Type B pancreatic cell (in vitro differentiated cells): ENCODE measurements around the gene PYGB. TPM values are rescaled to one million over a fixed set of nuclear protein-coding genes. Genes with fewer than 3 reads are reported as not detected.

Source experiments
- DNase-seq: peaks from one replicate; pipeline ENCODE4 v3.0.0; 2021; ENCODE audit warnings: mixed read lengths; ENCODE audit not compliant: unreplicated experiment; ENCODE audit errors: extremely low spot score
- H3K27ac Mint-ChIP-seq: 2 replicates; pipeline ENCODE4 v1.8.0; 2021; ENCODE audit warnings: mild to moderate bottlenecking, mixed read lengths
- H3K27me3 Mint-ChIP-seq: 2 replicates; pipeline ENCODE4 v1.8.0; 2021; ENCODE audit warnings: mixed read lengths
- H3K36me3 Mint-ChIP-seq: 2 replicates; pipeline ENCODE4 v1.8.0; 2021; ENCODE audit warnings: mixed read lengths
- H3K4me1 Mint-ChIP-seq: one replicate; pipeline ENCODE4 v1.8.0; 2021; ENCODE audit warnings: mixed read lengths; ENCODE audit not compliant: unreplicated experiment
- H3K4me3 Mint-ChIP-seq: 2 replicates; pipeline ENCODE4 v1.8.0; 2021; ENCODE audit warnings: mild to moderate bottlenecking, mixed read lengths
- H3K9me3 Mint-ChIP-seq: 2 replicates; pipeline ENCODE4 v1.8.0; 2021; ENCODE audit warnings: mixed read lengths
- long read RNA-seq: library from polyadenylated mRNA; unstranded; transcript quantifications from one replicate; pipeline ENCODE4 v2.0.0, GENCODE V29; 2020
- total RNA-seq: library from RNA; stranded (reverse); gene quantifications from 2 replicates; pipeline ENCODE4 v1.2.1, GENCODE V29; 2021; ENCODE audit warnings: low replicate concordance
- TF ChIP-seq, protein P1 (sequence below): fragments of 200-600 bp; sonication (generic); conservative IDR thresholded peaks from 2 replicates; pipeline ENCODE4 v1.5.0; 2021; ENCODE audit warnings: antibody characterized with exemption, mild to moderate bottlenecking

The PYGB gene
- total RNA-seq, result 39.3 and 52.2 TPM in 2 replicates
- long read RNA-seq, full-length matches to known transcripts, result 16 of 26 reads
- long read RNA-seq, partial matches to known transcripts, result 4 of 26 reads
- long read RNA-seq, other reads (novel, unspliced or antisense), result 6 of 26 reads

DNA sequence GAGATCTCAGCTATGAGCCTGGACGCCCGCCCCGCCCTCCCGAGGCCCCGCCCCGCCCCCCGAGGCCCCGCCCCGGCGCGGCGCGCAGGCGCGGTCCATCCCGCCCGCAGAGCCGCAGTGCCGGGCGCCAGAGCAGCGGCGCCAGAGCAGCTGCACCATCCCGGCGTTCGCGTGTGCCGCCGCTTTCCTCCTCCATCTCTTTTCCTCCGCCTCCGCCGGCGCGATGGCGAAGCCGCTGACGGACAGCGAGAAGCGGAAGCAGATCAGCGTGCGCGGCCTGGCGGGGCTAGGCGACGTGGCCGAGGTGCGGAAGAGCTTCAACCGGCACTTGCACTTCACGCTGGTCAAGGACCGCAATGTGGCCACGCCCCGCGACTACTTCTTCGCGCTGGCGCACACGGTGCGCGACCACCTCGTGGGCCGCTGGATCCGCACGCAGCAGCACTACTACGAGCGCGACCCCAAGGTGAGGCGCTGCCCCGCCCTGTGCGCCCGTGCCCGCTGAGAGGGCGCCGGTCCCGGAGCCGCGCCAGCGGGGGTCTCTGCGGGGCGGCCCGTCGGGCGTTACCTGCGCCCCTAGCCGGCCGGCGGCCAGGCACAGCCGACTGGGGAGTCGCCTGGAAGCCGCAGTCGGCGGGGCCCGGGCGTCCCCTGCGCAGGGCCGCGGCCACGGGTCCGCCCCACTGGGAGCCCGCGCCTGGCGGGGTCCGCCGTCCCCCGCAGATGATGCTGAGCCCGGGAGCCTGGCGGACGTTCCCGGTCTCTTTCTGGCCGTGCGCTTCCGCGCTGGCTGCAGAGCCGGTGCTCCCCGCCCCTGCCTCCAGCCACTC is at the start of gene PYGB:
TSS of gene PYGB (plus strand) at position 130 of the 830 bp plus-strand sequence. CDS start at position 224, 94 bp downstream.
- no peaks in the 10 kb centered on the region for H3K9me3 Mint-ChIP-seq
- DNase-seq, result peak; percentile 85
- H3K27me3 Mint-ChIP-seq, result peaks cover 12% of the 10 kb centered on the region
- no peaks in the 10 kb centered on the region for H3K36me3 Mint-ChIP-seq
- TF ChIP-seq, protein P1, sequence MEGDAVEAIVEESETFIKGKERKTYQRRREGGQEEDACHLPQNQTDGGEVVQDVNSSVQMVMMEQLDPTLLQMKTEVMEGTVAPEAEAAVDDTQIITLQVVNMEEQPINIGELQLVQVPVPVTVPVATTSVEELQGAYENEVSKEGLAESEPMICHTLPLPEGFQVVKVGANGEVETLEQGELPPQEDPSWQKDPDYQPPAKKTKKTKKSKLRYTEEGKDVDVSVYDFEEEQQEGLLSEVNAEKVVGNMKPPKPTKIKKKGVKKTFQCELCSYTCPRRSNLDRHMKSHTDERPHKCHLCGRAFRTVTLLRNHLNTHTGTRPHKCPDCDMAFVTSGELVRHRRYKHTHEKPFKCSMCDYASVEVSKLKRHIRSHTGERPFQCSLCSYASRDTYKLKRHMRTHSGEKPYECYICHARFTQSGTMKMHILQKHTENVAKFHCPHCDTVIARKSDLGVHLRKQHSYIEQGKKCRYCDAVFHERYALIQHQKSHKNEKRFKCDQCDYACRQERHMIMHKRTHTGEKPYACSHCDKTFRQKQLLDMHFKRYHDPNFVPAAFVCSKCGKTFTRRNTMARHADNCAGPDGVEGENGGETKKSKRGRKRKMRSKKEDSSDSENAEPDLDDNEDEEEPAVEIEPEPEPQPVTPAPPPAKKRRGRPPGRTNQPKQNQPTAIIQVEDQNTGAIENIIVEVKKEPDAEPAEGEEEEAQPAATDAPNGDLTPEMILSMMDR, result peak; percentile 17
- peak within 1 kb of the TSS; percentile 95 for H3K4me3 Mint-ChIP-seq
- H3K4me1 Mint-ChIP-seq, result peaks cover 31% of the 10 kb centered on the region
- H3K27ac Mint-ChIP-seq, result peak within 1 kb of the TSS; percentile 81

DNA sequence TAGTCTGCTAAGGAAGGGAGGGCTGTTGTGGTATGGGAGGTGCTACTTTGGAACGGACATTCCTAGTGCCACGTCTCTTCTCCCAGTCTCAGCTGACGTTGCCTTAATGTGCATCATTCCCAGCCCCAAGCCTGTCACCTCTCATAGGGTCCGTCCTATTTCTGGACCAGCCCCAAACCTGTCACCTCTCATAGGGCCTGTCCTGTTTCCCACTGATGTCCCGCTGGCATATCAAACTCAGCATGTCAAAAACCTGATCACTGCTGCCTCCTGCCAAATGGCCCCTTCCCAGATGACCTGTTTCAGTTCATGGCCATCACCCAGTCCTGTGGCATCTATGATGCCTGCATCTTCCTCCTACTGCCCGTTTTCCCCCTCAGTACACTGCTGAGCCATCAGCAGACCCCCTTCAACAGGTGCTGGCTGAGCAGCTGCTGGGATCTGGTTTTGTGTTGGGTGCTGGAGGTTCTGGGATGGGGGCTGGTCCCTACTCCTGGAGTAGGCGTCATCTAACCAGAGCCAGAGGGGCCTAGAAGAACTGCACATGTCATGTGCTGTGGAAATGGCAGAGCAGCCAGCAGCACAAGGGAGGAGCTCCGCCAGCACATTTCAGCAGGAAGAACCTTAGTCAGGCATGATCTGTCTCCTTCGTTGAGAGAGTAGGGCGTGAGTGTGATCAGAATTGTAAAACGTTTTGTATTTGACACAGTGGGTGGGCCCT is 49.1 kb upstream of the PYGB start:
- TF ChIP-seq, protein P1, result no peak
- Mint-ChIP-seq H3K27ac (peak overlapping the region; percentile 29), H3K9me3 (no peaks in the 10 kb centered on the region), H3K4me3 (peak overlapping the region; percentile 19), H3K4me1 (peaks cover 41% of the 10 kb centered on the region), H3K36me3 (peaks cover 7% of the 10 kb centered on the region), H3K27me3 (no peaks in the 10 kb centered on the region)
- DNase-seq, result no peak

DNA sequence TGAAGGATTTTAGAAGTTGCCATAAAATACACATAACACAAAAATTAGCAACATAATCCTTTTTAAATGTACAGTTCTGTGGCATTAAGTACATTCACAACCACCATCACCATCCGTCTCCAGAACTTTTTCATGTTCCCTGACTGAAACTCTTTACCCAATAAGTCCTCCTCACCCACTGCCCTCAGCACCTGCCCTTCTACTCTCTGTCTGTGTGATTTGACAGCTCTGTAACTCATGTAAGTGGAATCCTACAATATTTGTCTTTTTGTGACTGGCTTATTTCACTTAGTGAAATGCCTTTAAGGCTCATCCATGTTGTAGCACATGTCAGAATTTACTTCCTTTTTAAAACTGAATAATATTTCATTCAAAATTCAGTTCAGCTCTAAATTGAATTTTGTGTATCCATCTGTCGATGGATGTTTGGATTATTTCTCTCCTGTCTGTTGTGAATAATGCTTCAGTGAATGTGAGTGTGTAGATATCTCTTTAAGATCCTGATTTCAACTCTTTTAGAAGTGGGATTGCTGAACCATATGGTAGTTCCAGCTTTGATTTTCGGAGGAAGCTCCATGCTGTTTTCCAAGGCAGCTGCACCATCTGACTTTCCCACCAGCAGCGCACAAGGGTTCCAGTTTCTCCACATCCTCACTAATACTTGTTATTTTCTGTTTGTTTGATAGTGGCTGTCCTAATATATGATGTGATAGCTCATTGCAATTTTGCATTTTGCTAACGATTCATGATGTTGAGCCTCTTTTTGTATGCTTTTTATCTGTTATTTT is 48.2 kb upstream of the PYGB start:
- TF ChIP-seq, protein P1, result no peak
- Mint-ChIP-seq H3K4me3 (peak overlapping the region; percentile 62), H3K36me3 (peaks cover 7% of the 10 kb centered on the region), H3K27me3 (no peaks in the 10 kb centered on the region), H3K27ac (peak overlapping the region; percentile 29), H3K9me3 (no peaks in the 10 kb centered on the region), H3K4me1 (peaks cover 43% of the 10 kb centered on the region)
- DNase-seq, result no peak

DNA sequence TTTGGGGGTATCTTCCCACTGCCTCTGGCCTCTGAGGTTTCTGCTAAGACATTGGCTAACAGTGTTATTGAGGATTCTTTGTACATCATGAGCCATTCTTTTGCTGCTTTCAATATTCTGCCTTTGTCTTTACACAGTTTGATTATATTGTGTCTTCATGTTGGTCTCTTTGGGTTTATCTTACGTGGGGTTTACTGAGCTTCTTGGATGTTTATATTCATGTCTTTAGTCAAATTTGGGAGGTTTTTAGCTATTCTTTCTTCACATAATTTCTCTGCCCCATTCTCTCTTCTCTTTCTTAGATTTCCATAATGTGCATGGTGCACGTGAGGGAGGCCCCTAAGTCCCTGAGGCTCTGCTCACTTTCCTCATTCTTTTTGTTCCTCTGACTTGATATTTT is 44.8 kb upstream of the PYGB start:
- Mint-ChIP-seq H3K4me3 (no peak overlapping the region), H3K36me3 (peaks cover 4% of the 10 kb centered on the region), H3K4me1 (peaks cover 31% of the 10 kb centered on the region), H3K27me3 (no peaks in the 10 kb centered on the region), H3K27ac (no peak overlapping the region), H3K9me3 (no peaks in the 10 kb centered on the region)
- no peak for DNase-seq
- TF ChIP-seq, protein P1, result no peak

DNA sequence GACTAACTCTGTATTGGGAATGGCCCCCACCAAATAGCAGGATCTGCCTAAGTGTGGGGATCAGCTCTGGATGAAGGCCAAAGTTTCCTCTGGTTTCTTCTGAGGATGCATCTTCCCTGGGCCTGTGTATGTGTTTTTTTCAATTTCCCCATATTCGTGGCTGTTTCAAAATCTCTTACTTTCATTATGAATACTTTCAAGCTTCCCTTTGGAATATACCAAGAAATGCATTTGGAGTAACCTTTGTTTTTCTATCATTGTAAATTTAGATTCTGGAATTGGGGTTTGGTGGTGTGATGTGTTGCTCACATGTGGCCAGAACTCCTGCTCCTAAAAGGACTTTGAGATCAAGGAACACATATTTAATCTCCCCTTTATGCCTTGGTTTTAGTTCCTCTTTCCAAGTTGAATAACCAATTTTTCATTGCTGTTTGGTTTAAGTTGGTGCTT is 44.0 kb upstream of the PYGB start:
- no peak for DNase-seq
- Mint-ChIP-seq H3K27ac (no peak overlapping the region), H3K4me3 (no peak overlapping the region), H3K27me3 (no peaks in the 10 kb centered on the region), H3K9me3 (no peaks in the 10 kb centered on the region), H3K4me1 (peaks cover 27% of the 10 kb centered on the region), H3K36me3 (peaks cover 4% of the 10 kb centered on the region)
- TF ChIP-seq, protein P1, result no peak
